Fibroblast of lung (primary cell): Measurements from ENCODE around the gene PSKH1. TPM values are rescaled to one million over a fixed set of nuclear protein-coding genes. Genes with fewer than 3 reads are reported as not detected.

Source experiments
- DNase-seq, 2 donors: peaks; one replicate each; pipeline versions ENCODE4 v3.0.0 to v3.0.0-alpha.2; 2010; ENCODE audit warnings: low read depth in 2 of 2
- H2AFZ ChIP-seq: 2 replicates; pipeline ENCODE4 v1.5.1; 2012; ENCODE audit warnings: low read length, control low read depth, inconsistent platforms
- H3K27ac ChIP-seq: 2 replicates; pipeline ENCODE4 v1.5.1; 2011; ENCODE audit warnings: low read length, control low read depth; ENCODE audit not compliant: insufficient read depth
- H3K27me3 ChIP-seq: 2 replicates; pipeline ENCODE4 v1.5.1; 2011; ENCODE audit warnings: mild to moderate bottlenecking, low read length; ENCODE audit not compliant: control insufficient read depth, insufficient read depth
- H3K36me3 ChIP-seq: 2 replicates; pipeline ENCODE4 v1.5.1; 2011; ENCODE audit warnings: low read length; ENCODE audit not compliant: control insufficient read depth, insufficient read depth
- H3K4me1 ChIP-seq: 2 replicates; pipeline ENCODE4 v1.5.1; 2011; ENCODE audit warnings: low read length; ENCODE audit not compliant: control insufficient read depth, insufficient read depth; ENCODE audit errors: extremely low read depth
- H3K4me2 ChIP-seq: 2 replicates; pipeline ENCODE4 v1.5.1; 2011; ENCODE audit warnings: low read length, control low read depth; ENCODE audit not compliant: insufficient read depth; ENCODE audit errors: extremely low read depth
- H3K4me3 ChIP-seq, 4 experiments: fragments of 200-600 bp in 1 of 4; sonication (generic) in 1 of 4; replicated peaks in 1 of 4; 2 replicates each; pipeline ENCODE4 v1.5.1; 2011 to 2016; ENCODE audit warnings: low read length in 4 of 4, low read depth in 3 of 4, mild to moderate bottlenecking in 3 of 4, control low read depth in 2 of 4, inconsistent platforms in 1 of 4, mixed read lengths in 1 of 4; ENCODE audit not compliant: insufficient read depth in 1 of 4; ENCODE audit errors: control extremely low read depth in 1 of 4
- H3K79me2 ChIP-seq: 2 replicates; pipeline ENCODE4 v1.5.1; 2012; ENCODE audit warnings: mild to moderate bottlenecking, low read length, inconsistent platforms; ENCODE audit not compliant: control insufficient read depth, insufficient read depth
- H3K9ac ChIP-seq: 2 replicates; pipeline ENCODE4 v1.5.1; 2011; ENCODE audit warnings: mild to moderate bottlenecking, low read length, control low read depth; ENCODE audit not compliant: insufficient read depth
- H3K9me3 ChIP-seq: 2 replicates; pipeline ENCODE4 v1.5.1; 2012; ENCODE audit warnings: low read depth, low read length; ENCODE audit not compliant: control insufficient read depth, insufficient read depth
- H4K20me1 ChIP-seq: 2 replicates; pipeline ENCODE4 v1.5.1; 2011; ENCODE audit warnings: low read length; ENCODE audit not compliant: control insufficient read depth, insufficient read depth; ENCODE audit errors: extremely low read depth
- CTCF ChIP-seq, 2 donors: IDR thresholded peaks in 1 of 2; conservative IDR thresholded peaks in 1 of 2; 1 replicate in 1 of 2; 2 replicates in 1 of 2; pipeline ENCODE4 v1.5.1; 2011 to 2012; ENCODE audit warnings: low read length in 2 of 2, control low read depth in 1 of 2, inconsistent platforms in 1 of 2, low read depth in 1 of 2, mild to moderate bottlenecking in 1 of 2
- EZH2 ChIP-seq: IDR thresholded peaks from 2 replicates; pipeline ENCODE4 v1.5.1; 2012; ENCODE audit warnings: low read length, control low read depth, mild to moderate bottlenecking; ENCODE audit errors: missing control alignments
- polyA plus RNA-seq, 2 donors: library from polyadenylated mRNA; depleted of rRNA in 1 of 2; stranded (reverse) in 1 of 2; unstranded in 1 of 2; fragments of >200 nt; gene quantifications; 2 replicates each; pipeline ENCODE4 v1.2.1, GENCODE V29; 2011 to 2012; ENCODE audit warnings: missing spikeins in 1 of 2
- total RNA-seq: library from RNA; depleted of rRNA; stranded (reverse); fragments of >200 nt; gene quantifications from 2 replicates; pipeline ENCODE4 v1.2.1, GENCODE V29; 2014

PSKH1 gene
- total and polyA plus RNA-seq, 2 donors (not counting 1 experiment from before 2014, with no cell fraction given), result 13.4 to 15.4 TPM

DNA sequence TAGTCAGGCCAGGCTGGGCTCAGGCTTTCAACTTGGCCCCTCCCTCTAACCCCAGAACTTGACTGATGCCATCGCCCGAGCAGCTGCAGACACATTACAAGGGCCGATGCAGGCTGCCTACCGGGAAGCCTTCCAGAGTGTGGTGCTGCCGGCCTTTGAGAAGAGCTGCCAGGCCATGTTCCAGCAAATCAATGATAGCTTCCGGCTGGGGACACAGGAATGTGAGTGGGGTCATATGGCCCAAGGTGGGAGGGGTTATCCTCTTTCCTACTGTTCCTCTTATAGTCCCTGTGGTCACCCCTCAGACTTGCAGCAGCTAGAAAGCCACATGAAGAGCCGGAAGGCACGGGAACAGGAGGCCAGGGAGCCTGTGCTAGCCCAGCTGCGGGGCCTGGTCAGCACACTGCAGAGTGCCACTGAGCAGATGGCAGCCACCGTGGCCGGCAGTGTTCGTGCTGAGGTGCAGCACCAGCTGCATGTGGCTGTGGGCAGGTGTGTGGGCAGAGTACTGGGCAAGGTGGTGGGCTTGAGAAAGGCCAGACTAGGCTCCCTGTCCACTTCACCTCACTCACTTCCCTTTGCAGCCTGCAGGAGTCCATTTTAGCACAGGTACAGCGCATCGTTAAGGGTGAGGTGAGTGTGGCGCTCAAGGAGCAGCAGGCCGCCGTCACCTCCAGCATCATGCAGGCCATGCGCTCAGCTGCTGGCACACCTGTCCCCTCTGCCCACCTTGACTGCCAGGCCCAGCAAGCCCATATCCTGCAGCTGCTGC lies 10.5 kb upstream of the PSKH1 start:
- no peak overlapping the region for H3K9ac ChIP-seq
- H3K4me3 ChIP-seq, result no peak overlapping the region
- H3K9me3 ChIP-seq, result no peaks in the 10 kb centered on the region
- peaks cover 6% of the 10 kb centered on the region for H3K4me1 ChIP-seq
- no peaks in the 10 kb centered on the region for H3K27me3 ChIP-seq
- peaks cover 4% of the 10 kb centered on the region for H4K20me1 ChIP-seq
- no peak overlapping the region for H2AFZ ChIP-seq
- DNase-seq, result peak in 1 of 2 donors; percentile 29
- peaks cover 52% of the 10 kb centered on the region for H3K36me3 ChIP-seq
- no peaks in the 10 kb centered on the region for H3K79me2 ChIP-seq
- TF ChIP-seq CTCF (conservative IDR thresholded peaks at IDR 0.05 in 1 of 2, IDR thresholded peaks at IDR 0.05 in 1 of 2; ENCODE audit: low read depth in 1 of 2, low read length in 2 of 2) (no peak), EZH2 (no peak)
- no peak overlapping the region for H3K4me2 ChIP-seq
- H3K27ac ChIP-seq, result no peak overlapping the region

- no peak overlapping the region for H2AFZ ChIP-seq
- H3K4me2 ChIP-seq, result no peak overlapping the region
- no peak overlapping the region for H3K4me3 ChIP-seq
- peaks cover 6% of the 10 kb centered on the region for H3K4me1 ChIP-seq
- TF ChIP-seq EZH2 (no peak), CTCF (conservative IDR thresholded peaks at IDR 0.05 in 1 of 2, IDR thresholded peaks at IDR 0.05 in 1 of 2; ENCODE audit: low read depth in 1 of 2, low read length in 2 of 2) (no peak)
- H3K9me3 ChIP-seq, result no peaks in the 10 kb centered on the region
- H4K20me1 ChIP-seq, result peaks cover 4% of the 10 kb centered on the region
- peaks cover 46% of the 10 kb centered on the region for H3K36me3 ChIP-seq
- H3K27ac ChIP-seq, result no peak overlapping the region
- no peak for DNase-seq
- H3K27me3 ChIP-seq, result no peaks in the 10 kb centered on the region
- H3K9ac ChIP-seq, result no peak overlapping the region
- no peaks in the 10 kb centered on the region for H3K79me2 ChIP-seq
Measured at GRCh38 chr16:67883146-67883871, 9.7 kb upstream of the PSKH1 start.

- H3K36me3 ChIP-seq, result peaks cover 43% of the 10 kb centered on the region
- H2AFZ ChIP-seq, result no peak overlapping the region
- no peak overlapping the region for H3K4me2 ChIP-seq
- H3K4me3 ChIP-seq, result no peak overlapping the region
- H3K4me1 ChIP-seq, result peaks cover 6% of the 10 kb centered on the region
- H3K79me2 ChIP-seq, result no peaks in the 10 kb centered on the region
- no peak overlapping the region for H3K9ac ChIP-seq
- no peak overlapping the region for H3K27ac ChIP-seq
- no peaks in the 10 kb centered on the region for H3K9me3 ChIP-seq
- peaks cover 4% of the 10 kb centered on the region for H4K20me1 ChIP-seq
- peak; percentile 29 to 44 for DNase-seq
- no peaks in the 10 kb centered on the region for H3K27me3 ChIP-seq
- TF ChIP-seq EZH2 (no peak), CTCF (conservative IDR thresholded peaks at IDR 0.05 in 1 of 2, IDR thresholded peaks at IDR 0.05 in 1 of 2; ENCODE audit: low read depth in 1 of 2, low read length in 2 of 2) (peak; percentile 67 to 77)
Measured at GRCh38 chr16:67883872-67884261, 9.2 kb upstream of the PSKH1 start.
